Caco-2 (cell line): ENCODE results near the gene KIAA2012. TPM values are rescaled to one million over a fixed set of nuclear protein-coding genes. Genes with fewer than 3 reads are reported as not detected.

Experiments
- BruUV-seq: library from RNA; stranded (reverse); fragments of 400-500 nt; replicated peaks from 2 replicates; lab custom pipeline; 2021; lab: Mats Ljungman, UMichigan
- CTCF ChIA-PET: fragments of 300-600 bp; sonication (Branson Sonifier 250); formaldehyde crosslinking; loops from one replicate; lab custom pipeline; 2022; ENCODE audit warnings: antibody characterized with exemption; lab: Charles Lee
- POLR2A ChIA-PET: fragments of 300-600 bp; sonication (Branson Sonifier 250); formaldehyde crosslinking; loops from one replicate; lab custom pipeline; 2022; ENCODE audit warnings: antibody characterized with exemption; lab: Charles Lee
- DNase-seq, 2 experiments: peaks; one replicate each; pipeline versions ENCODE4 v3.0.0 to v3.0.0-alpha.2; 2020 to 2022
- H3K27me3 ChIP-seq: replicated peaks from 2 replicates; pipeline ENCODE4 v1.6.0; 2011; ENCODE audit warnings: low read length; ENCODE audit not compliant: control insufficient read depth, insufficient read depth
- H3K36me3 ChIP-seq: 2 replicates; pipeline ENCODE4 v1.5.1; 2011; ENCODE audit warnings: low read length; ENCODE audit not compliant: control insufficient read depth, insufficient read depth
- H3K4me1 ChIP-seq: fragments of 250-450 bp; sonication (Bioruptor Pico); 2 replicates; pipeline ENCODE4 v1.5.1; 2020; ENCODE audit warnings: mild to moderate bottlenecking
- H3K4me3 ChIP-seq: 2 replicates; pipeline ENCODE4 v1.5.1; 2011; ENCODE audit warnings: low read depth, mild to moderate bottlenecking, control low read depth, low read length
- H3K9me3 ChIP-seq: fragments of 250-450 bp; sonication (Bioruptor Pico); 2 replicates; pipeline ENCODE4 v1.5.1; 2020; ENCODE audit warnings: mild to moderate bottlenecking, moderate library complexity
- H3K27ac Mint-ChIP-seq: one replicate; pipeline ENCODE4 v1.8.0; 2022; ENCODE audit warnings: mixed read lengths; ENCODE audit not compliant: unreplicated experiment
- H3K27me3 Mint-ChIP-seq: one replicate; pipeline ENCODE4 v1.8.0; 2022; ENCODE audit warnings: mixed read lengths; ENCODE audit not compliant: insufficient read depth, unreplicated experiment
- H3K36me3 Mint-ChIP-seq: one replicate; pipeline ENCODE4 v1.8.0; 2022; ENCODE audit warnings: mild to moderate bottlenecking, mixed read lengths; ENCODE audit not compliant: insufficient read depth, unreplicated experiment
- H3K4me1 Mint-ChIP-seq: one replicate; pipeline ENCODE4 v1.8.0; 2022; ENCODE audit warnings: low read depth, mixed read lengths; ENCODE audit not compliant: unreplicated experiment
- H3K4me3 Mint-ChIP-seq: one replicate; pipeline ENCODE4 v1.8.0; 2022; ENCODE audit warnings: mild to moderate bottlenecking, moderate library complexity, mixed read lengths; ENCODE audit not compliant: unreplicated experiment
- H3K9me3 Mint-ChIP-seq: one replicate; pipeline ENCODE4 v1.8.0; 2022; ENCODE audit warnings: mixed read lengths; ENCODE audit not compliant: unreplicated experiment
- intact Hi-C: fragments of 100-400 bp; cut with micrococcal nuclease; formaldehyde crosslinking; loops from one replicate; pipeline ENCODE4 v1.10.0; 2022; ENCODE audit not compliant: unreplicated experiment
- total RNA-seq: library from RNA; stranded (reverse); gene quantifications from 2 replicates; pipeline ENCODE4 v1.2.3, GENCODE V29; 2022
- TF ChIP-seq, protein P1 (sequence below), 2 experiments: fragments of 200-600 bp in 1 of 2; IDR thresholded peaks; 1 replicate in 1 of 2; 2 replicates in 1 of 2; pipeline versions ENCODE4 v1.5.1 to v1.8.0; 2011 to 2022; ENCODE audit warnings: antibody characterized with exemption in 1 of 2, control low read depth in 1 of 2, inconsistent platforms in 1 of 2, low read depth in 1 of 2, low read length in 1 of 2, mild to moderate bottlenecking in 1 of 2, moderate library complexity in 1 of 2; ENCODE audit not compliant: insufficient read depth in 1 of 2, severe bottlenecking in 1 of 2, unreplicated experiment in 1 of 2

KIAA2012 gene
- total RNA-seq, 1 experiment from 2014 or later: 0.27 TPM

DNA sequence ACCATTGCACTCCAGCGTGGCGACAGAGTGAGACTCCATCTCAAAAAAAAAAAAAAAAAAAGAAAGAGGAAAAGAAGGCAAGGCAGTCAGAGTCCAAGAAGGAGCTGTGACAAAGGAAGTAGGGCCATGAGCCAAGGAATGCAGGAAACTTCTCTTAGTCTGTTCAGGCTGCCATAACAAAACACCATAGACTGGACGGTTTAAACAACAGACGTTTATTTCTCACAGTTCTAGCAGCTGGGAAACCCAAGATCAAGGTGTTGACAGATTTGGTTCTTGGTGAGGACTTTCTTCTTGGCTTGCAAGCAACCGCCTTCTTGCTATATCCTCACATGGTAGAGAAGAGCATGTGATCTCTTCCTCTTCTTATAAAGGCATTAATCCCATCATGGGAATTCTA is 178.4 kb downstream of the KIAA2012 start:
- H3K4me3 ChIP-seq: no peak overlapping the region
- no peaks in the 10 kb centered on the region for H3K4me1 Mint-ChIP-seq
- H3K27ac Mint-ChIP-seq: no peak overlapping the region
- H3K27me3 Mint-ChIP-seq: no peaks in the 10 kb centered on the region
- H3K27me3 ChIP-seq: no peaks in the 10 kb centered on the region
- BruUV-seq: no TSS peak
- ChIA-PET POLR2A (no interaction called here), CTCF (no interaction called here)
- no peaks in the 10 kb centered on the region for H3K4me1 ChIP-seq
- H3K9me3 Mint-ChIP-seq: no peaks in the 10 kb centered on the region
- intact Hi-C loops: no loop called here
- H3K36me3 Mint-ChIP-seq: no peaks in the 10 kb centered on the region
- DNase-seq: no peak
- TF ChIP-seq, protein P1, sequence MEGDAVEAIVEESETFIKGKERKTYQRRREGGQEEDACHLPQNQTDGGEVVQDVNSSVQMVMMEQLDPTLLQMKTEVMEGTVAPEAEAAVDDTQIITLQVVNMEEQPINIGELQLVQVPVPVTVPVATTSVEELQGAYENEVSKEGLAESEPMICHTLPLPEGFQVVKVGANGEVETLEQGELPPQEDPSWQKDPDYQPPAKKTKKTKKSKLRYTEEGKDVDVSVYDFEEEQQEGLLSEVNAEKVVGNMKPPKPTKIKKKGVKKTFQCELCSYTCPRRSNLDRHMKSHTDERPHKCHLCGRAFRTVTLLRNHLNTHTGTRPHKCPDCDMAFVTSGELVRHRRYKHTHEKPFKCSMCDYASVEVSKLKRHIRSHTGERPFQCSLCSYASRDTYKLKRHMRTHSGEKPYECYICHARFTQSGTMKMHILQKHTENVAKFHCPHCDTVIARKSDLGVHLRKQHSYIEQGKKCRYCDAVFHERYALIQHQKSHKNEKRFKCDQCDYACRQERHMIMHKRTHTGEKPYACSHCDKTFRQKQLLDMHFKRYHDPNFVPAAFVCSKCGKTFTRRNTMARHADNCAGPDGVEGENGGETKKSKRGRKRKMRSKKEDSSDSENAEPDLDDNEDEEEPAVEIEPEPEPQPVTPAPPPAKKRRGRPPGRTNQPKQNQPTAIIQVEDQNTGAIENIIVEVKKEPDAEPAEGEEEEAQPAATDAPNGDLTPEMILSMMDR (IDR thresholded peaks at IDR 0.05; ENCODE audit: insufficient read depth in 1 of 2, low read depth in 1 of 2, low read length in 1 of 2, severe bottlenecking in 1 of 2, unreplicated experiment in 1 of 2): no peak
- no peaks in the 10 kb centered on the region for H3K36me3 ChIP-seq
- H3K4me3 Mint-ChIP-seq: no peak overlapping the region
- H3K9me3 ChIP-seq: no peaks in the 10 kb centered on the region

Other genes starting within 250 kb of the KIAA2012 start
- gene FZD7, start 39.4 kb upstream of the KIAA2012 start, total RNA-seq: 40.4 and 41.4 TPM in 2 replicates
- gene SUMO1, start 165.3 kb downstream of the KIAA2012 start, total RNA-seq: 137 and 143 TPM in 2 replicates
- gene NOP58, start 192.5 kb downstream of the KIAA2012 start, total RNA-seq: 136 and 147 TPM in 2 replicates